ENCODE measurements around the gene CCR1. TPM values are rescaled to one million over a fixed set of nuclear protein-coding genes. Genes with fewer than 3 reads are reported as not detected.

The CCR1 gene
- polyA plus RNA-seq, 1 of the 3 experiments (the other 2 are of a cell fraction) = not detected

- Histone ChIP-seq H3K9ac (no peak overlapping the region), H3K9me3 (no peaks in the 10 kb centered on the region), H3K27me3 (ENCODE audit: insufficient read depth) (no peaks in the 10 kb centered on the region; the same call in 1 of the 2 replicates), H3K27ac (ENCODE audit: low read depth in 2 of 2, low read length in 1 of 2) (no peak overlapping the region), H3K4me3 (ENCODE audit: low read depth in 2 of 2, low read length in 1 of 2) (no peak overlapping the region), H3K4me1 (ENCODE audit: control insufficient read depth in 1 of 2, insufficient read depth in 2 of 2, low read depth in 1 of 2, low read length in 1 of 2) (no peaks in the 10 kb centered on the region), H4K20me1 (ENCODE audit: insufficient read depth) (no peaks in the 10 kb centered on the region), H3K4me2 (no peak overlapping the region), H3F3A (replicated peaks; ENCODE audit: insufficient read depth) (no peaks in the 10 kb centered on the region), H3K36me3 (replicated peaks in 1 of 2; ENCODE audit: control insufficient read depth in 1 of 2, insufficient read depth in 2 of 2, low read length in 1 of 2) (no peaks in the 10 kb centered on the region), H3K79me2 (ENCODE audit: insufficient read depth) (no peaks in the 10 kb centered on the region), H2AFZ (ENCODE audit: low read depth) (no peak overlapping the region), H3K9me2 (no peaks in the 10 kb centered on the region)
- no peak for DNase-seq
- CTCF ChIA-PET = no interaction called here
- 0% methylated on average over 2 of the region's 2 CpGs for WGBS (ENCODE audit: low lambda C conversion rate)
- POLR2A ChIA-PET = no interaction called here
- TF ChIP-seq ZBTB33 (IDR thresholded peaks at IDR 0.05; ENCODE audit: borderline replicate concordance, low read depth) (no peak), SIN3A (IDR thresholded peaks at IDR 0.05; ENCODE audit: borderline replicate concordance, low read depth, low read length) (no peak), REST (IDR thresholded peaks at IDR 0.05; ENCODE audit: low read depth, low read length) (no peak), GABPA (IDR thresholded peaks at IDR 0.05; ENCODE audit: low read depth) (no peak), TCF12 (IDR thresholded peaks at IDR 0.05) (no peak), EP300 (IDR thresholded peaks at IDR 0.05; ENCODE audit: borderline replicate concordance in 1 of 2, low read depth in 1 of 2, low read length in 1 of 2) (no peak), MAX (IDR thresholded peaks at IDR 0.05; ENCODE audit: low read depth) (no peak)
Observed at GRCh38 chr3:46187341-46187700, 20.8 kb downstream of the CCR1 start.

- no peak for TF ChIP-seq NRF1 (IDR thresholded peaks at IDR 0.05; ENCODE audit: low read depth, low read length)
- no peak for TF ChIP-seq FOXM1 (IDR thresholded peaks at IDR 0.05; ENCODE audit: low read depth)
- TF ChIP-seq FOSL2 (IDR thresholded peaks at IDR 0.05; ENCODE audit: borderline replicate concordance, low read depth) = no peak
- TF ChIP-seq, protein P1, sequence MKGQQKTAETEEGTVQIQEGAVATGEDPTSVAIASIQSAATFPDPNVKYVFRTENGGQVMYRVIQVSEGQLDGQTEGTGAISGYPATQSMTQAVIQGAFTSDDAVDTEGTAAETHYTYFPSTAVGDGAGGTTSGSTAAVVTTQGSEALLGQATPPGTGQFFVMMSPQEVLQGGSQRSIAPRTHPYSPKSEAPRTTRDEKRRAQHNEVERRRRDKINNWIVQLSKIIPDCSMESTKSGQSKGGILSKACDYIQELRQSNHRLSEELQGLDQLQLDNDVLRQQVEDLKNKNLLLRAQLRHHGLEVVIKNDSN (IDR thresholded peaks at IDR 0.05; ENCODE audit: borderline replicate concordance, low read depth) = no peak
- TF ChIP-seq YY1 (IDR thresholded peaks at IDR 0.05; ENCODE audit: low read depth) = no peak
- TF ChIP-seq MAX (IDR thresholded peaks at IDR 0.05; ENCODE audit: low read depth) = no peak
- no peak for TF ChIP-seq CHD2 (IDR thresholded peaks at IDR 0.05; ENCODE audit: low read length, partially characterized antibody)
- Histone ChIP-seq H3K9ac (no peak overlapping the region), H3K4me1 (ENCODE audit: control insufficient read depth in 1 of 2, insufficient read depth in 2 of 2, low read depth in 1 of 2, low read length in 1 of 2) (no peaks in the 10 kb centered on the region), H3K27ac (ENCODE audit: low read depth in 2 of 2, low read length in 1 of 2) (no peak overlapping the region), H3K9me2 (no peaks in the 10 kb centered on the region), H3K79me2 (ENCODE audit: insufficient read depth) (no peaks in the 10 kb centered on the region), H3K36me3 (replicated peaks in 1 of 2; ENCODE audit: control insufficient read depth in 1 of 2, insufficient read depth in 2 of 2, low read length in 1 of 2) (no peaks in the 10 kb centered on the region), H3K9me3 (no peaks in the 10 kb centered on the region), H4K20me1 (ENCODE audit: insufficient read depth) (no peaks in the 10 kb centered on the region), H3K27me3 (ENCODE audit: insufficient read depth) (no peaks in the 10 kb centered on the region; the same call in 1 of the 2 replicates), H2AFZ (ENCODE audit: low read depth) (no peak overlapping the region), H3K4me2 (no peak overlapping the region), H3F3A (replicated peaks; ENCODE audit: insufficient read depth) (no peaks in the 10 kb centered on the region), H3K4me3 (ENCODE audit: low read depth in 2 of 2, low read length in 1 of 2) (no peak overlapping the region)
- ChIA-PET POLR2A (no interaction called here), CTCF (no interaction called here)
- WGBS (ENCODE audit: low lambda C conversion rate) = 4% methylated on average over 3 of the region's 3 CpGs
- DNase-seq = no peak
Observed at GRCh38 chr3:46186471-46187340, 21.4 kb downstream of the CCR1 start.

Measured in SK-N-SH (cell line).